Measurements from ENCODE around the gene DDAH2. TPM values are rescaled to one million over a fixed set of nuclear protein-coding genes. Genes with fewer than 3 reads are reported as not detected.

Gene DDAH2
- total RNA-seq, 3 donors from 2014 or later (not counting 1 experiment from before 2014, with no cell fraction given): 22.3 to 36.1 (median 24.6) TPM

- Histone ChIP-seq H3K4me1 (ENCODE audit: control insufficient read depth, insufficient read depth, low read length) (no peaks in the 10 kb centered on the region), H3K27ac (ENCODE audit: low read length) (no peak within 1 kb of the TSS), H3K9me3 (ENCODE audit: control insufficient read depth, insufficient read depth, low read length) (no peaks in the 10 kb centered on the region), H3K27me3 (ENCODE audit: control insufficient read depth, insufficient read depth, low read length) (no peaks in the 10 kb centered on the region), H3K36me3 (ENCODE audit: control insufficient read depth, insufficient read depth, low read length) (peaks cover 3% of the 10 kb centered on the region), H3K4me3 (ENCODE audit: low read length) (no peak within 1 kb of the TSS)
- ATAC-seq (no peak), DNase-seq (no peak)
- H3K36me3 Mint-ChIP-seq: no peaks in the 10 kb centered on the region
- H3K9me3 Mint-ChIP-seq: no peaks in the 10 kb centered on the region
- intact Hi-C loops (cut with micrococcal nuclease): no loop called here
- peaks cover 0 to 7% of the 10 kb centered on the region in 2 donors for H3K4me1 Mint-ChIP-seq
- H3K4me3 Mint-ChIP-seq: no peak within 1 kb of the TSS
- no peaks in the 10 kb centered on the region for H3K27me3 Mint-ChIP-seq (ENCODE audit: low read depth in 2 of 2)
- TF ChIP-seq CTCF (IDR thresholded peaks at IDR 0.05): no peak
- no peak within 1 kb of the TSS for H3K27ac Mint-ChIP-seq
- 84% methylated on average over 4 of the region's 4 CpGs for WGBS (ENCODE audit: insufficient coverage)
Observed at GRCh38 chr6:31762356-31762755, 33.3 kb upstream of the DDAH2 start, which contains the start of gene SAPCD1. TSS of gene SAPCD1 (plus strand) at chr6:31762656. CDS start at chr6:31763055, 399 bp downstream.

- no peaks in the 10 kb centered on the region for H3K9me3 ChIP-seq (ENCODE audit: control insufficient read depth, insufficient read depth, low read length)
- H3K27me3 ChIP-seq (ENCODE audit: control insufficient read depth, insufficient read depth, low read length): no peaks in the 10 kb centered on the region
- H3K36me3 ChIP-seq (ENCODE audit: control insufficient read depth, insufficient read depth, low read length): peaks cover 3% of the 10 kb centered on the region
- no peak overlapping the region for H3K27ac ChIP-seq (ENCODE audit: low read length)
- no peaks in the 10 kb centered on the region for H3K4me1 ChIP-seq (ENCODE audit: control insufficient read depth, insufficient read depth, low read length)
- no peaks in the 10 kb centered on the region for H3K27me3 Mint-ChIP-seq (ENCODE audit: low read depth in 2 of 2)
- no peak overlapping the region for H3K27ac Mint-ChIP-seq
- TF ChIP-seq CTCF (IDR thresholded peaks at IDR 0.05): no peak
- H3K4me3 Mint-ChIP-seq: no peak overlapping the region
- H3K9me3 Mint-ChIP-seq: no peaks in the 10 kb centered on the region
- intact Hi-C loops (cut with micrococcal nuclease): no loop called here
- H3K4me3 ChIP-seq (ENCODE audit: low read length): no peak overlapping the region
- ATAC-seq (no peak), DNase-seq (no peak)
- H3K4me1 Mint-ChIP-seq: peaks cover 0 to 5% of the 10 kb centered on the region in 2 donors
- WGBS (ENCODE audit: insufficient coverage): 95% methylated on average over 8 of the region's 8 CpGs
- H3K36me3 Mint-ChIP-seq: no peaks in the 10 kb centered on the region
Observed at GRCh38 chr6:31761343-31761742, 32.2 kb upstream of the DDAH2 start.

- DNase-seq: no peak
- Histone ChIP-seq H3K27ac (ENCODE audit: low read length) (no peak overlapping the region), H3K9me3 (ENCODE audit: control insufficient read depth, insufficient read depth, low read length) (no peaks in the 10 kb centered on the region), H3K4me3 (ENCODE audit: low read length) (no peak overlapping the region), H3K36me3 (ENCODE audit: control insufficient read depth, insufficient read depth, low read length) (peaks cover 3% of the 10 kb centered on the region), H3K27me3 (ENCODE audit: control insufficient read depth, insufficient read depth, low read length) (no peaks in the 10 kb centered on the region), H3K4me1 (ENCODE audit: control insufficient read depth, insufficient read depth, low read length) (no peaks in the 10 kb centered on the region)
- TF ChIP-seq CTCF (IDR thresholded peaks at IDR 0.05): no peak
- Mint-ChIP-seq H3K9me3 (no peaks in the 10 kb centered on the region), H3K4me1 (peaks cover 0 to 5% of the 10 kb centered on the region in 2 donors), H3K27ac (no peak overlapping the region), H3K36me3 (no peaks in the 10 kb centered on the region), H3K4me3 (no peak overlapping the region), H3K27me3 (ENCODE audit: low read depth in 2 of 2) (no peaks in the 10 kb centered on the region)
- ATAC-seq: no peak
- intact Hi-C loops (cut with micrococcal nuclease): no loop called here
- 96% methylated on average over 5 of the region's 5 CpGs for WGBS (ENCODE audit: insufficient coverage)
Observed at GRCh38 chr6:31760790-31761189, 31.7 kb upstream of the DDAH2 start.

- 100% methylated on average over 1 of the region's 2 CpGs for WGBS (ENCODE audit: insufficient coverage)
Observed at GRCh38 chr6:31758281-31758680, 29.2 kb upstream of the DDAH2 start.

More at GRCh38 chr6:31758281-31758680, 29.2 kb upstream of the DDAH2 start:
- H3K4me3 ChIP-seq (ENCODE audit: low read length): no peak overlapping the region
- H3K27ac Mint-ChIP-seq: no peak overlapping the region
- ATAC-seq (no peak), DNase-seq (no peak)
- H3K4me1 Mint-ChIP-seq: peaks cover 0 to 1% of the 10 kb centered on the region in 2 donors
- no peaks in the 10 kb centered on the region for H3K27me3 ChIP-seq (ENCODE audit: control insufficient read depth, insufficient read depth, low read length)
- TF ChIP-seq CTCF (IDR thresholded peaks at IDR 0.05): no peak
- H3K36me3 ChIP-seq (ENCODE audit: control insufficient read depth, insufficient read depth, low read length): peaks cover 3% of the 10 kb centered on the region
- no peaks in the 10 kb centered on the region for H3K9me3 Mint-ChIP-seq
- no peak overlapping the region for H3K27ac ChIP-seq (ENCODE audit: low read length)
- H3K4me1 ChIP-seq (ENCODE audit: control insufficient read depth, insufficient read depth, low read length): no peaks in the 10 kb centered on the region
- no peaks in the 10 kb centered on the region for H3K9me3 ChIP-seq (ENCODE audit: control insufficient read depth, insufficient read depth, low read length)
- no peaks in the 10 kb centered on the region for H3K36me3 Mint-ChIP-seq
- intact Hi-C loops (cut with micrococcal nuclease): no loop called here
- H3K4me3 Mint-ChIP-seq: no peak overlapping the region
- no peaks in the 10 kb centered on the region for H3K27me3 Mint-ChIP-seq (ENCODE audit: low read depth in 2 of 2)

All from natural killer cell (primary cell).